ENCODE data around the gene GRK2. TPM values are rescaled to one million over a fixed set of nuclear protein-coding genes. Genes with fewer than 3 reads are reported as not detected.
A peak's percentile ranks its signal among the peaks of the same experiment; 100 is the strongest.

The GRK2 gene
- total and polyA plus RNA-seq, 2 of the 13 experiments (the other 11 are each of a cell fraction or from before 2014, with no cell fraction given): 31.3 to 42.4 TPM

- TF ChIP-seq, protein P1, sequence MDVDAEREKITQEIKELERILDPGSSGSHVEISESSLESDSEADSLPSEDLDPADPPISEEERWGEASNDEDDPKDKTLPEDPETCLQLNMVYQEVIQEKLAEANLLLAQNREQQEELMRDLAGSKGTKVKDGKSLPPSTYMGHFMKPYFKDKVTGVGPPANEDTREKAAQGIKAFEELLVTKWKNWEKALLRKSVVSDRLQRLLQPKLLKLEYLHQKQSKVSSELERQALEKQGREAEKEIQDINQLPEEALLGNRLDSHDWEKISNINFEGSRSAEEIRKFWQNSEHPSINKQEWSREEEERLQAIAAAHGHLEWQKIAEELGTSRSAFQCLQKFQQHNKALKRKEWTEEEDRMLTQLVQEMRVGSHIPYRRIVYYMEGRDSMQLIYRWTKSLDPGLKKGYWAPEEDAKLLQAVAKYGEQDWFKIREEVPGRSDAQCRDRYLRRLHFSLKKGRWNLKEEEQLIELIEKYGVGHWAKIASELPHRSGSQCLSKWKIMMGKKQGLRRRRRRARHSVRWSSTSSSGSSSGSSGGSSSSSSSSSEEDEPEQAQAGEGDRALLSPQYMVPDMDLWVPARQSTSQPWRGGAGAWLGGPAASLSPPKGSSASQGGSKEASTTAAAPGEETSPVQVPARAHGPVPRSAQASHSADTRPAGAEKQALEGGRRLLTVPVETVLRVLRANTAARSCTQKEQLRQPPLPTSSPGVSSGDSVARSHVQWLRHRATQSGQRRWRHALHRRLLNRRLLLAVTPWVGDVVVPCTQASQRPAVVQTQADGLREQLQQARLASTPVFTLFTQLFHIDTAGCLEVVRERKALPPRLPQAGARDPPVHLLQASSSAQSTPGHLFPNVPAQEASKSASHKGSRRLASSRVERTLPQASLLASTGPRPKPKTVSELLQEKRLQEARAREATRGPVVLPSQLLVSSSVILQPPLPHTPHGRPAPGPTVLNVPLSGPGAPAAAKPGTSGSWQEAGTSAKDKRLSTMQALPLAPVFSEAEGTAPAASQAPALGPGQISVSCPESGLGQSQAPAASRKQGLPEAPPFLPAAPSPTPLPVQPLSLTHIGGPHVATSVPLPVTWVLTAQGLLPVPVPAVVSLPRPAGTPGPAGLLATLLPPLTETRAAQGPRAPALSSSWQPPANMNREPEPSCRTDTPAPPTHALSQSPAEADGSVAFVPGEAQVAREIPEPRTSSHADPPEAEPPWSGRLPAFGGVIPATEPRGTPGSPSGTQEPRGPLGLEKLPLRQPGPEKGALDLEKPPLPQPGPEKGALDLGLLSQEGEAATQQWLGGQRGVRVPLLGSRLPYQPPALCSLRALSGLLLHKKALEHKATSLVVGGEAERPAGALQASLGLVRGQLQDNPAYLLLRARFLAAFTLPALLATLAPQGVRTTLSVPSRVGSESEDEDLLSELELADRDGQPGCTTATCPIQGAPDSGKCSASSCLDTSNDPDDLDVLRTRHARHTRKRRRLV (CRISPR knock-in tag; IDR thresholded peaks at IDR 0.05): no peak
- TF ChIP-seq PRMT3 (CRISPR knock-in tag; IDR thresholded peaks at IDR 0.05; ENCODE audit: borderline replicate concordance, low read depth) (peak; percentile 77; the same call in 1 of the 2 replicates), ZNF225 (CRISPR knock-in tag; IDR thresholded peaks at IDR 0.05) (no peak), MXD4 (CRISPR knock-in tag; IDR thresholded peaks at IDR 0.05) (no peak), ZNF547 (CRISPR knock-in tag; IDR thresholded peaks at IDR 0.05) (no peak), FOXJ3 (CRISPR knock-in tag; IDR thresholded peaks at IDR 0.05; ENCODE audit: borderline replicate concordance) (no peak), GTF3A (CRISPR knock-in tag; conservative IDR thresholded peaks at IDR 0.05) (no peak), ZNF337 (CRISPR knock-in tag; IDR thresholded peaks at IDR 0.05; ENCODE audit: borderline replicate concordance, low read depth) (no peak), MTF2 (CRISPR knock-in tag; IDR thresholded peaks at IDR 0.05; ENCODE audit: borderline replicate concordance) (peak; percentile 60; the same call in 1 of the 2 replicates), GPBP1L1 (CRISPR knock-in tag; IDR thresholded peaks at IDR 0.05) (no peak), BRD4 (CRISPR knock-in tag; IDR thresholded peaks at IDR 0.05) (no peak), CSRNP2 (CRISPR knock-in tag; conservative IDR thresholded peaks at IDR 0.05; ENCODE audit: low read depth) (no peak), CBX1 (IDR thresholded peaks at IDR 0.05; ENCODE audit: low read depth) (no peak), ZNF841 (CRISPR knock-in tag; IDR thresholded peaks at IDR 0.05; ENCODE audit: borderline replicate concordance) (0 out of 2 replicates have a peak, but pooled peaks have one; percentile 10), HNRNPLL (IDR thresholded peaks at IDR 0.05; ENCODE audit: low read depth, low read length, poor library complexity, severe bottlenecking) (no peak), RELA (CRISPR knock-in tag; IDR thresholded peaks at IDR 0.05) (no peak), GLI4 (CRISPR knock-in tag; IDR thresholded peaks at IDR 0.05; ENCODE audit: borderline replicate concordance) (no peak), ZNF274 (CRISPR knock-in tag; IDR thresholded peaks at IDR 0.05) (no peak), SP140L (CRISPR knock-in tag; IDR thresholded peaks at IDR 0.05; ENCODE audit: borderline replicate concordance) (no peak)
- TF ChIP-seq, protein P2, sequence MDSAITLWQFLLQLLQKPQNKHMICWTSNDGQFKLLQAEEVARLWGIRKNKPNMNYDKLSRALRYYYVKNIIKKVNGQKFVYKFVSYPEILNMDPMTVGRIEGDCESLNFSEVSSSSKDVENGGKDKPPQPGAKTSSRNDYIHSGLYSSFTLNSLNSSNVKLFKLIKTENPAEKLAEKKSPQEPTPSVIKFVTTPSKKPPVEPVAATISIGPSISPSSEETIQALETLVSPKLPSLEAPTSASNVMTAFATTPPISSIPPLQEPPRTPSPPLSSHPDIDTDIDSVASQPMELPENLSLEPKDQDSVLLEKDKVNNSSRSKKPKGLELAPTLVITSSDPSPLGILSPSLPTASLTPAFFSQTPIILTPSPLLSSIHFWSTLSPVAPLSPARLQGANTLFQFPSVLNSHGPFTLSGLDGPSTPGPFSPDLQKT (CRISPR knock-in tag; IDR thresholded peaks at IDR 0.05; ENCODE audit: borderline replicate concordance): no peak
These were observed 21.9 kb downstream of the GRK2 start (continued) for GRCh38 chr11:67288198-67288451.

Data from HepG2 (cell line).